K562 (cell line): ENCODE data around the gene ADPGK. TPM values are rescaled to one million over a fixed set of nuclear protein-coding genes. Genes with fewer than 3 reads are reported as not detected.

ENCODE experiments used
- ATAC-seq: fragments of 200-7000 bp; cut with Tn5 transposase; 3 replicates; pipeline ENCODE4 v1.9.1; 2020; ENCODE audit warnings: moderate library complexity
- BruUV-seq: library from RNA; stranded (reverse); fragments of 400-500 nt; replicated peaks from 2 replicates; lab custom pipeline; 2021; lab: Mats Ljungman, UMichigan
- CTCF ChIA-PET: fragments of 300-600 bp; formaldehyde crosslinking; extraction: SDS; loops from one replicate; lab custom pipeline; 2021; ENCODE audit warnings: low intra/inter-chr PET ratio; lab: Yijun Ruan, JAX
- POLR2A ChIA-PET: fragments of 300-600, 350-650 bp; sonication (Branson Sonifier 250); formaldehyde crosslinking; extraction: SDS; loops from one replicate; lab custom pipeline; 2021; ENCODE audit warnings: antibody characterized with exemption, inconsistent platforms; lab: Yijun Ruan, JAX
- DNase-seq, 4 experiments: peaks; one replicate each; pipeline versions ENCODE4 v3.0.0 to v3.0.0-alpha.2; 2011 to 2018; ENCODE audit warnings: low spot score in 3 of 4, mixed read lengths in 3 of 4; ENCODE audit errors: extremely low read depth in 1 of 4
- FAIRE-seq: peaks from 2 replicates; lab custom pipeline; 2011; peaks lifted over from hg19 to GRCh38; lab: Jason Lieb, UNC
- H2AFZ ChIP-seq: 2 replicates; pipeline ENCODE4 v1.6.0; 2011; ENCODE audit warnings: low read depth, low read length, control low read depth, inconsistent platforms
- H3K27ac ChIP-seq: fragments of 200-600 bp; 3 replicates; pipeline ENCODE4 v1.8.0; 2011; ENCODE audit warnings: low read depth, mild to moderate bottlenecking, control low read depth, inconsistent platforms, low read length, moderate library complexity, mixed read lengths; ENCODE audit errors: extremely low read depth
- H3K27me3 ChIP-seq, 2 experiments: fragments of 300-600 bp in 1 of 2; 2 replicates in 1 of 2; 3 replicates in 1 of 2; pipeline versions ENCODE4 v1.6.0 to v1.8.0; 2011; ENCODE audit warnings: inconsistent platforms in 2 of 2, low read length in 2 of 2, mild to moderate bottlenecking in 1 of 2, mixed read lengths in 1 of 2, moderate library complexity in 1 of 2; ENCODE audit not compliant: control insufficient read depth in 2 of 2, insufficient read depth in 2 of 2
- H3K36me3 ChIP-seq: fragments of 300-600 bp; 3 replicates; pipeline ENCODE4 v1.8.0; 2011; ENCODE audit warnings: mild to moderate bottlenecking, low read length, inconsistent platforms; ENCODE audit not compliant: control insufficient read depth, insufficient read depth
- H3K4me1 ChIP-seq, 2 experiments: fragments of 200-600 bp in 1 of 2; replicated peaks in 1 of 2; 2 replicates in 1 of 2; 3 replicates in 1 of 2; pipeline versions ENCODE4 v1.5.1 to v1.8.0; 2011; ENCODE audit warnings: inconsistent platforms in 2 of 2, low read length in 2 of 2, mild to moderate bottlenecking in 1 of 2, mixed read lengths in 1 of 2, moderate library complexity in 1 of 2; ENCODE audit not compliant: control insufficient read depth in 2 of 2, insufficient read depth in 2 of 2
- H3K4me2 ChIP-seq: 2 replicates; pipeline ENCODE4 v1.6.1; 2011; ENCODE audit warnings: low read length, control low read depth, inconsistent platforms, mixed read lengths; ENCODE audit not compliant: insufficient read depth
- H3K4me3 ChIP-seq: fragments of 200-600 bp; sonication (generic), shearing (Covaris generic); 2 replicates; pipeline ENCODE4 v1.5.1; 2016; ENCODE audit warnings: control low read depth, inconsistent platforms
- H3K79me2 ChIP-seq: fragments of 200-600 bp; 3 replicates; pipeline ENCODE4 v1.8.0; 2011; ENCODE audit warnings: low read length, inconsistent platforms; ENCODE audit not compliant: control insufficient read depth, insufficient read depth
- H3K9ac ChIP-seq, 2 experiments: 2 replicates each; pipeline versions ENCODE4 v1.6.0 to v1.6.1; 2011; ENCODE audit warnings: low read depth in 2 of 2, low read length in 2 of 2, control low read depth in 1 of 2, inconsistent platforms in 1 of 2, mild to moderate bottlenecking in 1 of 2, mixed read lengths in 1 of 2; ENCODE audit not compliant: insufficient read depth in 1 of 2
- H3K9me1 ChIP-seq: one replicate; pipeline ENCODE4 v1.6.0; 2011; ENCODE audit warnings: inconsistent platforms, mild to moderate bottlenecking, low read length, moderate library complexity; ENCODE audit not compliant: control insufficient read depth, insufficient read depth
- H3K9me3 ChIP-seq: replicated peaks from 2 replicates; pipeline ENCODE4 v1.5.1; 2011; ENCODE audit warnings: low read depth, low read length, inconsistent platforms; ENCODE audit not compliant: control insufficient read depth, insufficient read depth
- H4K20me1 ChIP-seq: replicated peaks from 2 replicates; pipeline ENCODE4 v1.6.1; 2011; ENCODE audit warnings: low read length, inconsistent platforms, mixed read lengths; ENCODE audit not compliant: control insufficient read depth, insufficient read depth
- CCNT2 ChIP-seq: IDR thresholded peaks from 2 replicates; pipeline ENCODE4 v1.6.1; 2011; ENCODE audit warnings: borderline replicate concordance, low read depth, mild to moderate bottlenecking, moderate library complexity, mixed read lengths, low read length; ENCODE audit not compliant: insufficient read length; ENCODE audit errors: extremely low read depth
- MBD2 ChIP-seq: sonication (generic); IDR thresholded peaks from 2 replicates; pipeline ENCODE4 v1.6.1; 2016; ENCODE audit warnings: low read depth, borderline replicate concordance
- RAD21 ChIP-seq, 2 experiments: fragments of 250-450 bp in 1 of 2; fragments of 450-650 bp in 1 of 2; sonication (Bioruptor Pico) in 1 of 2; formaldehyde crosslinking in 1 of 2; IDR thresholded peaks in 1 of 2; conservative IDR thresholded peaks in 1 of 2; 2 replicates each; pipeline versions ENCODE4 v1.4.0 to v1.8.0; 2020 to 2022; ENCODE audit warnings: mild to moderate bottlenecking in 2 of 2, moderate library complexity in 1 of 2
- RBFOX2 ChIP-seq: fragments of 200-400 bp; formaldehyde crosslinking; IDR thresholded peaks from 2 replicates; pipeline ENCODE4 v1.6.1; 2017; ENCODE audit warnings: low read depth, mild to moderate bottlenecking, low read length, moderate library complexity
- RBM25 ChIP-seq: fragments of 200-400 bp; formaldehyde crosslinking; IDR thresholded peaks from 2 replicates; pipeline ENCODE4 v1.6.1; 2018; ENCODE audit warnings: low read length, low read depth, moderate library complexity; ENCODE audit not compliant: severe bottlenecking
- SMARCC2 ChIP-seq: fragments of 450-650 bp; IDR thresholded peaks from 2 replicates; pipeline ENCODE4 v1.6.1; 2017; ENCODE audit warnings: antibody characterized with exemption, moderate library complexity, mild to moderate bottlenecking, low read depth
- SMARCE1 ChIP-seq: fragments of 450-650 bp; IDR thresholded peaks from 2 replicates; pipeline ENCODE4 v1.7.1; 2016; ENCODE audit warnings: mild to moderate bottlenecking
- TAF7 ChIP-seq: fragments of 450-650 bp; IDR thresholded peaks from 2 replicates; pipeline ENCODE4 v1.6.1; 2016; ENCODE audit warnings: missing genetic modification characterization, missing compliant biosample characterization
- YY1 ChIP-seq, 3 experiments: IDR thresholded peaks; 2 replicates each; pipeline ENCODE4 v1.6.1; 2011; ENCODE audit warnings: low read length in 2 of 3, mild to moderate bottlenecking in 2 of 3, moderate library complexity in 2 of 3, borderline replicate concordance in 1 of 3, control low read depth in 1 of 3, low read depth in 1 of 3; ENCODE audit not compliant: insufficient read depth in 3 of 3, insufficient replicate concordance in 2 of 3, control insufficient read depth in 1 of 3, insufficient read length in 1 of 3; ENCODE audit errors: extremely low read depth in 1 of 3
- ZBTB7A ChIP-seq: IDR thresholded peaks from 2 replicates; pipeline ENCODE4 v1.6.1; 2011; ENCODE audit warnings: low read depth, mild to moderate bottlenecking, low read length, moderate library complexity, borderline replicate concordance; ENCODE audit not compliant: control insufficient read depth
- ZNF766 ChIP-seq: fragments of 200-800 bp; sonication (Bioruptor generic); conservative IDR thresholded peaks from 2 replicates; pipeline ENCODE4 v1.6.1; 2016; ENCODE audit warnings: missing genetic modification characterization, missing compliant biosample characterization
- WGBS: fragments of 100-300 bp; shearing (Covaris generic); methylation state at CpG from one replicate; pipeline ENCODE4 v1.1.6; 2016; ENCODE audit warnings: low coverage, mixed read lengths; ENCODE audit not compliant: insufficient coverage; ENCODE audit errors: missing lambda C conversion rate; 5-methylcytosine and 5-hydroxymethylcytosine counted together
- in situ Hi-C: fragments of 300-500 bp; cut with MboI; formaldehyde crosslinking; loops from 4 replicates; pipeline ENCODE4 v1.15.0; 2018; ENCODE audit warnings: inconsistent platforms, mixed read lengths
- intact Hi-C: fragments of 100-400 bp; cut with micrococcal nuclease; formaldehyde crosslinking; loops from 2 replicates; pipeline ENCODE4 v1.14.2; 2022
- polyA plus RNA-seq, 8 experiments: library from polyadenylated mRNA; depleted of rRNA in 4 of 8; stranded (reverse) in 5 of 8; unstranded in 3 of 8; fragments of >200 nt; fragmentation: Nextera tagmentation in 2 of 8; fragmentation: Illumina TruSeq in 1 of 8; extraction: Ambion mirVana in 2 of 8; extraction: Trizol in 1 of 8; gene quantifications; 2 replicates each; pipeline versions ENCODE4 v1.2.1 to v1.2.3, GENCODE V29; 2011 to 2014; ENCODE audit warnings: inconsistent platforms in 1 of 8, missing spikeins in 1 of 8
- total RNA-seq, 7 experiments: library from RNA; depleted of rRNA in 6 of 7; stranded (reverse); fragments of >200 nt in 6 of 7; fragmentation: Illumina TruSeq in 2 of 7; extraction: Trizol in 2 of 7; gene quantifications; 2 replicates each; pipeline versions ENCODE4 v1.2.1 to v1.2.3, GENCODE V29; 2011 to 2021; ENCODE audit warnings: low replicate concordance in 1 of 7
- TF ChIP-seq, protein P1 (sequence below): fragments of 250-450 bp; sonication (Bioruptor Pico); IDR thresholded peaks from 2 replicates; pipeline ENCODE4 v1.4.0; 2020; ENCODE audit warnings: mild to moderate bottlenecking
- TF ChIP-seq, protein P2 (sequence below): fragments of 450-650 bp; formaldehyde crosslinking; IDR thresholded peaks from 2 replicates; pipeline ENCODE4 v1.4.0; 2022; ENCODE audit warnings: mild to moderate bottlenecking, moderate library complexity
- TF ChIP-seq, protein P3 (sequence below), 3 experiments: IDR thresholded peaks in 2 of 3; conservative IDR thresholded peaks in 1 of 3; 2 replicates each; pipeline ENCODE4 v1.5.1; 2011 to 2012; ENCODE audit warnings: low read length in 3 of 3, mild to moderate bottlenecking in 3 of 3, control low read depth in 2 of 3, improper control_type of control experiment in 1 of 3, inconsistent platforms in 1 of 3, low read depth in 1 of 3, mixed read lengths in 1 of 3, moderate library complexity in 1 of 3; ENCODE audit not compliant: insufficient read depth in 2 of 3

Gene ADPGK
- total and polyA plus RNA-seq, 9 of the 15 experiments (the other 6 are each of a cell fraction or from before 2014, with no cell fraction given), result 13.4 to 97.4 (median 48.5) TPM

DNA sequence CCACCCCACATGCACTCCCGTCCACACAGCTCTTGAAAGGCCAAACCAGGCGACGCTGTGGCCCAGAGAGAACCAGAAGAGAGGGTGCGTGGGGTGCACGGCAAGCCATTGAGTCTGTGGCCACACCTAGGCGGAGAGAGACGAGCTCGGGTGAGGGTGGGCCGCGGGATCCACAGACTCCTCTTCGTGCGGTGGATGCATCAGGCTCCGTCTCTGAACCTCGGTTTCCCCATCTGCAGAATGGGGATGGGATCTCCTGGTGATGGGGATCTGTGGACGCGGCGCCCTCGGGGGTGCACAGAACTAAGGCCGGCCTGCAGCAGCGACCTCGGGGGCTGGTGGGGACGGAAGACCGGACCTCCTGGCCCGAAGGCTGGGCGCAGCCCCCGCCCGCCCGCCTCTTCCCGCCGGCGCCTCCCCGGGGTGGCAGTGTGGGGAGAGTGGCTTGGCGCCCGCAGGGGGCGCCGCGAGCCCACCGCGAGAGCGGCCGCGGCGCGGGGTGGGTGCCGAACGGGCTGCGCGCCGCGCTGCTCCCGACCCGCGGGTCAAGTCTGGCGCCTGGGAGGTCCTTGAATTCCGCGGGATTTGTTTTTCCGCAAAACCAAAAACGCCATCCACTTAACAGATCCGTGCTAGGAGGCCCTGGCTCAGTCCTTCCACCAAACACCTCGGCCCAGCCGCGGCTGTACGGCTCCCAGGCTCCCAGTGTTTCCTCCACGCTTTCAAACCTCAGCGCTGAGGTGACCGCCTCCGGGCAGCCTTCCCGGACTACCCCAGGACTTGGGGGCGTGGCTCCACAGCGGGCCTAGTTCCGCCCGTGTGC lies 13.2 kb upstream of the ADPGK start:
- no peaks in the 10 kb centered on the region for H3K9me3 ChIP-seq
- 0 out of 2 replicates have a peak, but pooled peaks cover 5% of the 10 kb centered on the region for H4K20me1 ChIP-seq
- intact Hi-C loops, result loop anchor here (10.0 kb wide), 1 partner anchor 72 kb away; no protein-coding TSS in a partner anchor
- DNase-seq, result peak; percentile 49 to 79 (median 76)
- peaks cover 16 to 27% of the 10 kb centered on the region in 2 experiments; a peak in 4 of 5 replicates for H3K27me3 ChIP-seq
- no peaks in the 10 kb centered on the region for H3K36me3 ChIP-seq
- no peak overlapping the region for H3K27ac ChIP-seq
- H2AFZ ChIP-seq, result peak overlapping the region; percentile 90
- H3K4me1 ChIP-seq, result peaks cover 0 to 12% of the 10 kb centered on the region in 2 experiments; a peak in 3 of 5 replicates
- in situ Hi-C loops, result loop anchor here (25.0 kb wide), 1 partner anchor 1291 kb away; the partner anchor contains the start of gene GOLGA6A
- ChIA-PET POLR2A (interaction anchor here (1.1 kb wide), 1 partner anchor 13 kb away, joined by 3 read pairs; the partner anchor contains the start of gene ADPGK), CTCF (interaction anchor here (1.2 kb wide), 1 partner anchor 74 kb away, joined by 3 read pairs; no protein-coding TSS in a partner anchor)
- no TSS peak for BruUV-seq
- peak overlapping the region; percentile 66 for H3K4me2 ChIP-seq
- peak overlapping the region; percentile 38 for H3K4me3 ChIP-seq
- H3K9ac ChIP-seq, result peak overlapping the region in 1 of 2 experiments; percentile 59; a peak in 3 of 4 replicates
- FAIRE-seq, result no peak
- H3K79me2 ChIP-seq, result no peaks in the 10 kb centered on the region
- WGBS, result 2% methylated on average over 49 of the region's 72 CpGs
- H3K9me1 ChIP-seq, result no peaks in the 10 kb centered on the region
- peak; percentile 95 for ATAC-seq
- TF ChIP-seq RAD21 (CRISPR knock-in tag; conservative IDR thresholded peaks at IDR 0.05 in 1 of 2, IDR thresholded peaks at IDR 0.05 in 1 of 2), result peak; percentile 60 to 78
- no peak for TF ChIP-seq SMARCE1
- TF ChIP-seq SMARCC2, result no peak
- TF ChIP-seq YY1 (IDR thresholded peaks at IDR 0.05; ENCODE audit: borderline replicate concordance in 1 of 3, control insufficient read depth in 1 of 3, extremely low read depth in 1 of 3, insufficient read depth in 3 of 3, insufficient read length in 1 of 3, insufficient replicate concordance in 2 of 3, low read depth in 1 of 3, low read length in 2 of 3), result no peak
- TF ChIP-seq RBM25, result peak; percentile 44
- TF ChIP-seq, protein P1, sequence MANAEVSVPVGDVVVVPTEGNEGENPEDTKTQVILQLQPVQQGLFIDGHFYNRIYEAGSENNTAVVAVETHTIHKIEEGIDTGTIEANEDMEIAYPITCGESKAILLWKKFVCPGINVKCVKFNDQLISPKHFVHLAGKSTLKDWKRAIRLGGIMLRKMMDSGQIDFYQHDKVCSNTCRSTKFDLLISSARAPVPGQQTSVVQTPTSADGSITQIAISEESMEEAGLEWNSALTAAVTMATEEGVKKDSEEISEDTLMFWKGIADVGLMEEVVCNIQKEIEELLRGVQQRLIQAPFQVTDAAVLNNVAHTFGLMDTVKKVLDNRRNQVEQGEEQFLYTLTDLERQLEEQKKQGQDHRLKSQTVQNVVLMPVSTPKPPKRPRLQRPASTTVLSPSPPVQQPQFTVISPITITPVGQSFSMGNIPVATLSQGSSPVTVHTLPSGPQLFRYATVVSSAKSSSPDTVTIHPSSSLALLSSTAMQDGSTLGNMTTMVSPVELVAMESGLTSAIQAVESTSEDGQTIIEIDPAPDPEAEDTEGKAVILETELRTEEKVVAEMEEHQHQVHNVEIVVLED (CRISPR knock-in tag), result no peak
- TF ChIP-seq ZBTB7A, result peak; percentile 80; the same call in 1 of the 2 replicates
- peak; percentile 25 for TF ChIP-seq CCNT2
- TF ChIP-seq MBD2, result no peak
- TF ChIP-seq ZNF766 (CRISPR knock-in tag), result no peak
- TF ChIP-seq RBFOX2, result peak; percentile 23; the same call in 1 of the 2 replicates
- no peak for TF ChIP-seq TAF7 (tag)
- TF ChIP-seq, protein P2, sequence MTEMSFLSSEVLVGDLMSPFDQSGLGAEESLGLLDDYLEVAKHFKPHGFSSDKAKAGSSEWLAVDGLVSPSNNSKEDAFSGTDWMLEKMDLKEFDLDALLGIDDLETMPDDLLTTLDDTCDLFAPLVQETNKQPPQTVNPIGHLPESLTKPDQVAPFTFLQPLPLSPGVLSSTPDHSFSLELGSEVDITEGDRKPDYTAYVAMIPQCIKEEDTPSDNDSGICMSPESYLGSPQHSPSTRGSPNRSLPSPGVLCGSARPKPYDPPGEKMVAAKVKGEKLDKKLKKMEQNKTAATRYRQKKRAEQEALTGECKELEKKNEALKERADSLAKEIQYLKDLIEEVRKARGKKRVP (CRISPR knock-in tag), result no peak
- TF ChIP-seq, protein P3, sequence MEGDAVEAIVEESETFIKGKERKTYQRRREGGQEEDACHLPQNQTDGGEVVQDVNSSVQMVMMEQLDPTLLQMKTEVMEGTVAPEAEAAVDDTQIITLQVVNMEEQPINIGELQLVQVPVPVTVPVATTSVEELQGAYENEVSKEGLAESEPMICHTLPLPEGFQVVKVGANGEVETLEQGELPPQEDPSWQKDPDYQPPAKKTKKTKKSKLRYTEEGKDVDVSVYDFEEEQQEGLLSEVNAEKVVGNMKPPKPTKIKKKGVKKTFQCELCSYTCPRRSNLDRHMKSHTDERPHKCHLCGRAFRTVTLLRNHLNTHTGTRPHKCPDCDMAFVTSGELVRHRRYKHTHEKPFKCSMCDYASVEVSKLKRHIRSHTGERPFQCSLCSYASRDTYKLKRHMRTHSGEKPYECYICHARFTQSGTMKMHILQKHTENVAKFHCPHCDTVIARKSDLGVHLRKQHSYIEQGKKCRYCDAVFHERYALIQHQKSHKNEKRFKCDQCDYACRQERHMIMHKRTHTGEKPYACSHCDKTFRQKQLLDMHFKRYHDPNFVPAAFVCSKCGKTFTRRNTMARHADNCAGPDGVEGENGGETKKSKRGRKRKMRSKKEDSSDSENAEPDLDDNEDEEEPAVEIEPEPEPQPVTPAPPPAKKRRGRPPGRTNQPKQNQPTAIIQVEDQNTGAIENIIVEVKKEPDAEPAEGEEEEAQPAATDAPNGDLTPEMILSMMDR (IDR thresholded peaks at IDR 0.05 in 2 of 3, conservative IDR thresholded peaks at IDR 0.05 in 1 of 3; ENCODE audit: insufficient read depth in 2 of 3, low read depth in 1 of 3, low read length in 3 of 3), result peak in 2 of 3 experiments; percentile 57 to 86; a peak in 4 of 6 replicates
